DND-41 (cell line): ENCODE measurements around the gene SCD5.

Experiments used
- ATAC-seq: fragments of 200-7000 bp; cut with Tn5 transposase; 3 replicates; pipeline ENCODE4 v1.9.1; 2021; ENCODE audit warnings: low read depth; ENCODE audit not compliant: insufficient read depth
- DNase-seq: peaks from one replicate; pipeline ENCODE4 v3.0.0-alpha.2; 2020
- H2AFZ ChIP-seq: 2 replicates; pipeline ENCODE4 v1.6.0; 2012; ENCODE audit warnings: low read depth, low read length
- H3K27ac ChIP-seq: 2 replicates; pipeline ENCODE4 v1.5.1; 2012; ENCODE audit warnings: low read length, inconsistent platforms
- H3K27me3 ChIP-seq: fragments of 200-600 bp; sonication (generic); 2 replicates; pipeline ENCODE4 v1.6.0; 2012; ENCODE audit warnings: low read length, mild to moderate bottlenecking, inconsistent platforms; ENCODE audit not compliant: insufficient read depth, poor library complexity
- H3K36me3 ChIP-seq: 2 replicates; pipeline ENCODE4 v1.5.1; 2012; ENCODE audit warnings: low read length, inconsistent platforms; ENCODE audit not compliant: insufficient read depth
- H3K4me1 ChIP-seq: 2 replicates; pipeline ENCODE4 v1.5.1; 2012; ENCODE audit warnings: mild to moderate bottlenecking, low read length; ENCODE audit not compliant: insufficient read depth
- H3K4me2 ChIP-seq: 2 replicates; pipeline ENCODE4 v1.6.0; 2012; ENCODE audit warnings: mild to moderate bottlenecking, moderate library complexity, low read length, inconsistent platforms; ENCODE audit not compliant: insufficient read depth
- H3K4me3 ChIP-seq, 2 experiments: fragments of 200-600 bp in 1 of 2; shearing (Covaris generic) in 1 of 2; 2 replicates each; pipeline ENCODE4 v1.5.1; 2012 to 2016; ENCODE audit warnings: inconsistent platforms in 2 of 2, low read length in 2 of 2, mild to moderate bottlenecking in 2 of 2, low read depth in 1 of 2, moderate library complexity in 1 of 2
- H3K79me2 ChIP-seq: 2 replicates; pipeline ENCODE4 v1.6.0; 2012; ENCODE audit warnings: low read length, inconsistent platforms; ENCODE audit not compliant: insufficient read depth
- H3K9ac ChIP-seq: 2 replicates; pipeline ENCODE4 v1.6.0; 2012; ENCODE audit warnings: low read depth, mild to moderate bottlenecking, inconsistent platforms, low read length, moderate library complexity
- H3K9me3 ChIP-seq: 2 replicates; pipeline ENCODE4 v1.5.1; 2012; ENCODE audit warnings: low read length, moderate library complexity, mild to moderate bottlenecking, inconsistent platforms; ENCODE audit not compliant: insufficient read depth, severe bottlenecking
- H4K20me1 ChIP-seq: 2 replicates; pipeline ENCODE4 v1.6.0; 2012; ENCODE audit warnings: low read length; ENCODE audit not compliant: insufficient read depth
- CTCF ChIP-seq: IDR thresholded peaks from 2 replicates; pipeline ENCODE4 v1.5.1; 2012; ENCODE audit warnings: borderline replicate concordance, low read length, moderate library complexity, mild to moderate bottlenecking; ENCODE audit not compliant: poor library complexity, severe bottlenecking; ENCODE audit errors: extremely low read depth
- EZH2 ChIP-seq: IDR thresholded peaks from 3 replicates; pipeline ENCODE4 v1.6.1; 2012; ENCODE audit warnings: borderline replicate concordance, low read depth, mild to moderate bottlenecking, moderate library complexity, low read length, inconsistent platforms; ENCODE audit not compliant: severe bottlenecking

SCD5 gene

GRCh38 chr4:82721819-82722423 is 76.7 kb downstream of the SCD5 start:
- TF ChIP-seq CTCF (peak; percentile 79), EZH2 (no peak)
- Histone ChIP-seq H3K9ac (no peak overlapping the region), H3K4me2 (no peak overlapping the region), H3K4me1 (no peaks in the 10 kb centered on the region), H3K79me2 (peaks cover 16% of the 10 kb centered on the region), H3K36me3 (no peaks in the 10 kb centered on the region), H3K9me3 (no peaks in the 10 kb centered on the region), H4K20me1 (no peaks in the 10 kb centered on the region; the same call in 1 of the 2 replicates), H3K4me3 (no peak overlapping the region), H3K27me3 (no peaks in the 10 kb centered on the region), H2AFZ (no peak overlapping the region), H3K27ac (no peak overlapping the region)
- DNase-seq (peak; percentile 56), ATAC-seq (peak; percentile 94)

GRCh38 chr4:82718162-82718940 is 80.2 kb downstream of the SCD5 start:
- H3K36me3 ChIP-seq: no peaks in the 10 kb centered on the region
- no peak overlapping the region for H3K27ac ChIP-seq
- ATAC-seq: no peak
- no peaks in the 10 kb centered on the region for H3K4me1 ChIP-seq
- no peak for DNase-seq
- H3K4me2 ChIP-seq: no peak overlapping the region
- H4K20me1 ChIP-seq: peaks cover 8% of the 10 kb centered on the region
- no peak overlapping the region for H3K9ac ChIP-seq
- H3K27me3 ChIP-seq: no peaks in the 10 kb centered on the region
- no peaks in the 10 kb centered on the region for H3K9me3 ChIP-seq
- H3K79me2 ChIP-seq: peaks cover 22% of the 10 kb centered on the region
- TF ChIP-seq CTCF (no peak), EZH2 (no peak)
- no peak overlapping the region for H2AFZ ChIP-seq
- no peak overlapping the region for H3K4me3 ChIP-seq

GRCh38 chr4:82715731-82716617 is 82.6 kb downstream of the SCD5 start:
- H3K27ac ChIP-seq: no peak overlapping the region
- DNase-seq (no peak), ATAC-seq (no peak)
- TF ChIP-seq CTCF (no peak), EZH2 (no peak)
- H3K4me3 ChIP-seq: no peak overlapping the region
- H3K79me2 ChIP-seq: peaks cover 19% of the 10 kb centered on the region
- no peak overlapping the region for H2AFZ ChIP-seq
- H3K9me3 ChIP-seq: no peaks in the 10 kb centered on the region
- H3K9ac ChIP-seq: no peak overlapping the region
- H4K20me1 ChIP-seq: peaks cover 9% of the 10 kb centered on the region
- no peaks in the 10 kb centered on the region for H3K36me3 ChIP-seq
- no peaks in the 10 kb centered on the region for H3K4me1 ChIP-seq
- no peak overlapping the region for H3K4me2 ChIP-seq
- H3K27me3 ChIP-seq: no peaks in the 10 kb centered on the region
